ENCODE measurements around the gene MPPED1.

The MPPED1 gene

DNA sequence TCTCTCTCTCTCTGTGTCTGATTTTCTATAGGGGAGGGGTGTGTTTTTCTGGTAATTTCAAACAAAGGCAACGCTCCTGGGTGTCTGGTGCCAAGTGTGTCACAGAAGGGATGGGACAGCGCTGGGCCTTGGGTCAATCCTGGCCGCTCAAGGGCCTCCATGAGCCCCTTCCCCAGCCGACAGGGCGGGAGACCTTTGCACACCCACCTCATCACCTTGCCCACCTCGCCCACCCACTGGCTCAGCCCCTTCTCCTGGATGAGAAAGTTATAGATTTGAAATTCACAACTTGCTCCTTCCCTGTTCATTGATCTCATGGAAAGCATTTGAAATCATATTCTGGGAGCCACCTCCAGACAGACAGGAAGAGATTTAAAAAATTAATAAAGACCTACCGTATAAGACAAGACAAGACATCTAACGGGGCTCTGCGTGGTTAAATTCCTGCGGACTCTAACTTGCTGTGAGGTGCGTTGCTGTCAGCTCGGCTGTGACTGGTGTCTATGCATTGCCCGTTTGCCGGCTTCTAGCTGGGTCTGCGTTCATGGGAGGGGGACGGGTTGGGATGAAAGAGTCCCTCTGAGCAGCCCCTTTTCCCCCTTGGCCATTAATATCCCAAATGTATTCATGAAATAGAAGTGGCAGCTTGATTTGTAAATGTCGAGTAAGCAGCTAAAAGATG lies 27.0 kb downstream of the MPPED1 start:
- no peak overlapping the region for H3K4me3 Mint-ChIP-seq
- no peaks in the 10 kb centered on the region for H3K27me3 Mint-ChIP-seq (ENCODE audit: low read depth)
- no peak overlapping the region for H3K27ac Mint-ChIP-seq
- H3K36me3 Mint-ChIP-seq (ENCODE audit: low read depth), result no peaks in the 10 kb centered on the region
- H3K4me1 Mint-ChIP-seq (ENCODE audit: low read depth), result no peaks in the 10 kb centered on the region
- H3K9me3 Mint-ChIP-seq, result no peaks in the 10 kb centered on the region

DNA sequence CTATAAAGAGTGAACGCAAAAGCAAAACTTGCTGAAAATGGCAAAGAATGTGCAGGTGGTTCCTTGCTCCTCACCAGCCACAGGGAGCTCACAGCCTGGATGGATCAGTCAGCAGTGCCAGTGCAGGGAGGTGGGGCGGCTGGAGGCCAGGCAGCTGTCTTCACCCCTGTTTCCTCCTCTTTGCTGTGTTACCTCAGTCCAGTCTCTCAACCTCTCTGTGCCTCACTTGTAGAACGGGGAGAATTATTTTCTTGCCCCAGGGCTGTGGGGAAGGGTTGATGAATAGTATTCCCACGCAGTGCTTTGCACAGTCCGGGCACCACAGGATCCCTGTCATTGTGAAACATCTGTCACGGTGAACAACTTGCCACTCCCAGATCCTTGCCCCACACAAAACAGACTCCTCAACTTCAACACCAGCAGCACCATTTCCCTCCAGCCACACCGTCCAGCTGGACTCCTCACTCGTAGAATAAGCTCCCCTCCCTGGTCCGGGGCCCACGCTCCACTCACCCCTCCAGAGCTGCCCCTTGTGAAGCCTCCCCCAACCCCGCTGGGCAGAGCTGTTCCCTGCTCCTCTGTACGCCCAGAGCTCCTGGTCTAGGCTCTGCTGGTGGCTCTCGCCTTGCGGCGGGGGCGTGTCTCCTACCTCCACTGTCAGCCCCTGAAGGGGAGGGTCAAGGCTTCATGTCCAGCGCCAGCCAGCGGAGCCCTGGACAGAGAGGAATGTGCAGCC lies 27.7 kb downstream of the MPPED1 start:
- no peaks in the 10 kb centered on the region for H3K4me1 Mint-ChIP-seq (ENCODE audit: low read depth)
- no peak overlapping the region for H3K27ac Mint-ChIP-seq
- H3K36me3 Mint-ChIP-seq (ENCODE audit: low read depth), result no peaks in the 10 kb centered on the region
- H3K27me3 Mint-ChIP-seq (ENCODE audit: low read depth), result no peaks in the 10 kb centered on the region
- H3K9me3 Mint-ChIP-seq, result no peaks in the 10 kb centered on the region
- H3K4me3 Mint-ChIP-seq, result no peak overlapping the region

DNA sequence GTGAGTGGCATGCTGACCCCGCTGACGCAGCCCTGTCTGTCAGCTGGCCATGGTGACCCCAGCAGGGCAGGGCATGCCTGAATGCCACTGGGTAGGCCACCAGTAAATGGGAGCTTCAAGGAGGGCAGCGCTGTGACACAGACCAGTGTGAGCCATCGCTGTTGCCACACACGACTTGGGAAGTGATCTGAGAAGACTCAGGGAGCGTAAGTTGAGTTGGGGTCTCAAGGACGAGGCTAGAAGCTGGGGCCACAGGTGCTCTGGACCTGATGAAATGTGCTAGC lies 28.2 kb downstream of the MPPED1 start:
- H3K27me3 Mint-ChIP-seq (ENCODE audit: low read depth), result no peaks in the 10 kb centered on the region
- H3K9me3 Mint-ChIP-seq, result no peaks in the 10 kb centered on the region
- no peak overlapping the region for H3K27ac Mint-ChIP-seq
- no peak overlapping the region for H3K4me3 Mint-ChIP-seq
- H3K36me3 Mint-ChIP-seq (ENCODE audit: low read depth), result no peaks in the 10 kb centered on the region
- no peaks in the 10 kb centered on the region for H3K4me1 Mint-ChIP-seq (ENCODE audit: low read depth)

DNA sequence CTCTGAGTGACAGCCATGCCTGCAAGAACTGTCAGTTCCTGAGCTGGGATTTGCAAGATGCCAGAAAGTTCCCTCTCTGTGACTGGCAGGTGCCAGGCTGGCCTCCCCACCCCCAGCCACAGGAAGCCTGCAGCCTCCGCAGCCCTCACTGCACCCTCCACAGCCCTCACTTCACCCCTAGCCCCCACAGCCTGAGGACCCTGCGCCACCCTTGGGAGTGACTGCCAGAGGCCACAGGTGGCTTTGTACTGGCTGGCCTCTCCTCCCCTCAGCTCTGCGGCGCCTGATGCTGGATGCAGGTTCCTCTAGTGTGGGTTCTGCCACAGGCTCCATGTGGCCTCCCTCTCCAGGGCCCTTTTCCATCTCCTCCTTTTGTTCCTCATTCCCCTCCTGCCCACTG lies 28.7 kb downstream of the MPPED1 start:
- H3K27me3 Mint-ChIP-seq (ENCODE audit: low read depth), result no peaks in the 10 kb centered on the region
- no peak overlapping the region for H3K4me3 Mint-ChIP-seq
- H3K4me1 Mint-ChIP-seq (ENCODE audit: low read depth), result no peaks in the 10 kb centered on the region
- no peak overlapping the region for H3K27ac Mint-ChIP-seq
- H3K36me3 Mint-ChIP-seq (ENCODE audit: low read depth), result no peaks in the 10 kb centered on the region
- H3K9me3 Mint-ChIP-seq, result no peaks in the 10 kb centered on the region

DNA sequence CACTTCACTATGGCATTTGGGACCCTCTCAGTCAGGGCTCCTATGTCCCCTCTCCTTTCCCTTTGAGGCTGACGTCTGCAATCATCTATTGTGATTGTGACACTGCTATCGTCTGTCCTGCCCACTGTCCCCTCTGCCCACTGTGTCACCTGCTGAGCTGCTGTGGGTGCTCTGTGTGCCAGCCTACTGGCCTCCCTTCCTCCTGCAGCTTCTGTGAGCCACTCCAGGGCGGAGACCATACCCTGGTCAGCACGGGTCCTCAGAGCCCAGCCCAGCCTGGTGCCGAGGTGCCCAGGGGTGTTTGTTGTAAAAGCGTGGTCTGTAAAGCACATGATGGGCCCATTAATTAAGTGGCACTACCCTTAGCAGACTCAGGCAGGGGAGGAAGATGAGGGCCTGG lies 29.4 kb downstream of the MPPED1 start:
- Mint-ChIP-seq H3K27me3 (ENCODE audit: low read depth) (no peaks in the 10 kb centered on the region), H3K4me1 (ENCODE audit: low read depth) (no peaks in the 10 kb centered on the region), H3K27ac (no peak overlapping the region), H3K4me3 (no peak overlapping the region), H3K36me3 (ENCODE audit: low read depth) (no peaks in the 10 kb centered on the region), H3K9me3 (no peaks in the 10 kb centered on the region)

DNA sequence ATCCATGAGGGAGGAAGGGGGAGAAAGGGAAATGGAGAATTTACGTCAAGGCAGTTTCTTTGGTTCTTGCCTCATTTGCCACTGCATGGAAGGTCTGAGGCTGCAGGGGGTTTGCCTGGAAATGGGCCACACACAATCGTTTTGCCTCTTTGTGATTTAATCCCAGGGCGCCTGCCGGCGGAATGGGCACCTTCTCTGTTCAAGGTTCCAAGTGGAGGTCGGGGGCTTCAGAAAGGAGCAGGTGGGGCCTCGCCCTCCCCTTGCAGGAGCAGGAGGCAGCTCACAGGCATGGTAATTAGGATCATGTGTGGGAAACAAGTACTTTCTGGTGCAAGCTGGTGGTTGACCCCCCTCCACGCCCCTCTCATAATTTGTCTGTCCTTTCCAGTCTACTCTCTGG lies 29.9 kb downstream of the MPPED1 start:
- Mint-ChIP-seq H3K27ac (no peak overlapping the region), H3K4me1 (ENCODE audit: low read depth) (no peaks in the 10 kb centered on the region), H3K4me3 (no peak overlapping the region), H3K27me3 (ENCODE audit: low read depth) (no peaks in the 10 kb centered on the region), H3K9me3 (no peaks in the 10 kb centered on the region), H3K36me3 (ENCODE audit: low read depth) (no peaks in the 10 kb centered on the region)

DNA sequence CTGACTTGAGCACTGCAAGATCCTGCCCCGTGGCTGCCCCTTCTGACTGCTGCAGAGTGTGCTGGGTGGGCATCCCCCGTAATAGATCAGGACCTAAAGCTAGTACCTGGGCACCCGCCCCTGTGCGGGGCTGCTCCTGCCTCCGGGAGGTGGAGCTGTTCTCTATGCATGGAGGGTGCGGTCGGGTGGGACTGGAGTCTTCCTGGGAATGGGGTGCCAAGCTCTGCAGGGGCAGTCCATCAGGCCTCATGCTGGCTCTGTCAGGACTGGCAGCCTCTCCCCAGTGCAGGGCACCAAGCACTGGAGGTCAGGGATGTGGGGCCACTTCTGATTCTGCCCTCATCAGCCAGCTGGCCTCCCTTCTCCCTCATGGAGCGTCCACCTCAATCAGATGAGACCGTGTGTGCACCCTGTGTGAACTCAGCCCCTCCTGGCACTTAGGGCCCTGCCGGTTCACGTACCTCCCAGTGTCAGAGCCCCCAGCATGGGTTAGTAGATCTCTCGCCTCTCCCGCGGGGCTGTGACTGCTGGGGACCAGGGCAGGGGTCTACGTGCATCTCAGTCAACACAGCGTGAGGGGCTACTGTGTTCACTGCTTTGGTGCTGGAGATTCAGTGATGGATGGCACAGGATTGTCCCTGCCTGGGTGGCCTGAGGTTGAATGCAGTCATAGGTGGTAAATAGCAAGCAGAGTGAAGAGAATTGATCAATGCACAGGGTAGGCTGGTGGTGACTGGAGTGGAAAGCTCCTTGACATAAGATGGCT lies 30.8 kb downstream of the MPPED1 start:
- no peaks in the 10 kb centered on the region for H3K36me3 Mint-ChIP-seq (ENCODE audit: low read depth)
- no peaks in the 10 kb centered on the region for H3K9me3 Mint-ChIP-seq
- H3K27ac Mint-ChIP-seq, result no peak overlapping the region
- H3K27me3 Mint-ChIP-seq (ENCODE audit: low read depth), result no peaks in the 10 kb centered on the region
- H3K4me1 Mint-ChIP-seq (ENCODE audit: low read depth), result no peaks in the 10 kb centered on the region
- no peak overlapping the region for H3K4me3 Mint-ChIP-seq

DNA sequence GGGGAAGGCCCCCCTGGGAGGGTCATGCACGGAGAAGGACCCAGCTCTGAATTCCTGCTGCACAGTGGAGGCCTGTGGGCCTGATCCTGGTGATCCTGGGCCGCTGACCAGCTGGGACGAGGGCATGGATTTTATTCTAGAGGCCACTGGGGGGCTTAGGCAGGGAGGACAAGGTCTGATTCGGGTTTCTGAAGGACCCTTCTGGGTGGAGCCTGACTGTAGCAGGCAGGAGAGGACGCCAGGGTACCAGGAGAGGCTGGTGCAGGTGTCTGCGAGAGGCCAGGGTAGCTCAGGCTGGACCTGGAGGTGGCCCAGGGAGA lies 31.3 kb downstream of the MPPED1 start:
- Mint-ChIP-seq H3K4me3 (no peak overlapping the region), H3K36me3 (ENCODE audit: low read depth) (no peaks in the 10 kb centered on the region)

DNA sequence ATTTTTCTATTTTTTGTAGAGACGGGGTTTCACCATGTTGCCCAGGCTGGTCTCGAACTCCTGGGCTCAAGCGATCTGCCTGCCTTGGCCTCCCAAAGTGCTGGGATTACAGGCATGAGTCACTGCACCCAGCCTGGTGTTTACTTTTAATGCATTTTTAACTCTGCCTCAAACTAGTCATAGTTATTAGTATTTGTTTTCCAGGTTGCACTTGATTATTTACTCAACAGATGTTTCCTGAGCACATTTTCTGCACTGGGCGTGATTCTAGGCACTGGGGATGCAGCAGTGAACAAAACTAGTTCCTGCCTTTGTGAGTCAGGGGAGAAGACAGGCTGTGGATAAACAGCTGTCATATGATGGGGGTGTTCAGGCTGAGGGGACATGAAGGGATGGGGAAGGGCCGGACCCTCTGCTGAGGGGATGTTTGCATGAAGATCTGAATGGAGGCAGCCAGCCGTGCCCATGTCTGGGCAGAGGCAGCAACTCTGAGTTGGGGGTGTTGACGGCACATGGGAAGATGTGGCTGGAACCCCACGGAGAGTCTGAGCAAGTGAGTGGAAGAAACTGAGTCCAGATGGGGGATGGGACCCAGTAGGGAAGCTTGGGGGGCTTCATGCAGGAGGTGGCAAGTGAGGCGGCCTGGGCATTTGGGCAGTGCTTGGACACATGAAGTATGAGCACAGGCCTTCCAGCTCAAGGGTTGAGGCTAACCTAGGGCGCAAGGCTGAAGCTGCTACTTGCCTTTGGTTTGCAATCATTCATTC lies 34.4 kb downstream of the MPPED1 start:
- Mint-ChIP-seq H3K4me3 (no peak overlapping the region), H3K4me1 (ENCODE audit: low read depth) (no peaks in the 10 kb centered on the region), H3K27me3 (ENCODE audit: low read depth) (no peaks in the 10 kb centered on the region), H3K27ac (no peak overlapping the region), H3K36me3 (ENCODE audit: low read depth) (no peaks in the 10 kb centered on the region), H3K9me3 (no peaks in the 10 kb centered on the region)

More for the DNA sequence above, 31.3 kb downstream of the MPPED1 start:
- Mint-ChIP-seq H3K4me1 (ENCODE audit: low read depth) (no peaks in the 10 kb centered on the region), H3K27me3 (ENCODE audit: low read depth) (no peaks in the 10 kb centered on the region), H3K27ac (no peak overlapping the region), H3K9me3 (no peaks in the 10 kb centered on the region)

DNA sequence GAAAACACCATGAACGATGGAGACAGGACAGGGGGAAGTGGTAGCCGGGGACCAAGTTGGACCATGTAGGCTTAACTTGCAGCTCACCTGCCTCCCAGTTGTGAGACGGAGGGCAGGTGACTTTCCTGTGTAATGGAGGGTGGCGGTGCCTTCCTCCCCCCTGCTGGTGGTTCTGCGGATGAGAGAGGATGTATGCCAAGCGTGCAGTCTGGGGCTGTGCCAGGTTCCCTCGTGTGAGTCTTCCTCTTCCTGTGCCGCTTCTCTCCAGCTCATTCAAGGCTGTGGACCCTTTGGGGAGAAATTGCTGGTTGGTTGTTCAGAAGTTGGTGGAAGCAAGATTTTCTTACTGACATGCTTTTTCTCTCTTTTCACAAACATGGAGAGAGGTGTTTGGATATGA lies 35.1 kb downstream of the MPPED1 start:
- Mint-ChIP-seq H3K36me3 (ENCODE audit: low read depth) (no peaks in the 10 kb centered on the region), H3K27ac (no peak overlapping the region), H3K4me3 (no peak overlapping the region), H3K27me3 (ENCODE audit: low read depth) (no peaks in the 10 kb centered on the region), H3K9me3 (no peaks in the 10 kb centered on the region), H3K4me1 (ENCODE audit: low read depth) (no peaks in the 10 kb centered on the region)

DNA sequence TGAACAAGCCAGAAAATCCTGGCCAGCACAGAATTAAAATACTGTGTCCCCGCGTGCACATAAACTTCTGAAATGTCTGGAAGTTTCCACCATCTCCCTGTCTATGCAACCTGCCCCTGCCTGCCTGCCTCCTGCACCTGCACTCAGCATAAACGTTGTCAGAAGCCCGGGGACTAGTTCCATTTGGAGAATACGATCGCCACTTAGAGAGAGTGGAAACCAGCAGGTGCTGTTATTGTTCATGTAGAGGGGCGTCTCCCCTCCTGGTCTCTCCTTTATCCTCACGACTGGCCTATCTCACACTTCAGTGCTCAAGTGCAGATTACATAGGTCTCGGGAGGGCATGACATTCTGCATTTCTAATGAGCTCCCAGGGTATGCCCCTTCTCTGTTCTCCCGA lies 35.6 kb downstream of the MPPED1 start:
- Mint-ChIP-seq H3K4me3 (no peak overlapping the region), H3K9me3 (no peaks in the 10 kb centered on the region), H3K36me3 (ENCODE audit: low read depth) (no peaks in the 10 kb centered on the region), H3K27ac (no peak overlapping the region), H3K27me3 (ENCODE audit: low read depth) (no peaks in the 10 kb centered on the region), H3K4me1 (ENCODE audit: low read depth) (no peaks in the 10 kb centered on the region)

DNA sequence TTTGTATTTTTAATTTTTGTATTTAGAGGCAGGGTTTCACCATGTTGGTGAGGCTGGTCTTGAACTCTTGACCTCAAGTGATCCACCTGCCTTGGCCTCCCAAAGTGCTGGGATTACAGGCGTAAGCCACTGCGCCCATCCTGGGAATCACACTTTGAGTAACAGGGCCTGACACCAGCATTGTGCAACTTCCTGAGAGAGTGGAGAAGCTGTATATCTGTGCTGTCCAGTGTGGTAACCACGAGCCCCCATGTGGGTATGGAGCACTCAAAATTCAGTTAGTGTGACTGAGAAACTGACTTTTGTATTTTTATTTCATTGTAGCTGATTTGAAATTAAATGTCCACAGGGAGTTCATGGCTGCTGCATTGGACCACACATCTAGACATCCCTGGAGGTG lies 36.2 kb downstream of the MPPED1 start:
- H3K27me3 Mint-ChIP-seq (ENCODE audit: low read depth), result no peaks in the 10 kb centered on the region
- no peaks in the 10 kb centered on the region for H3K36me3 Mint-ChIP-seq (ENCODE audit: low read depth)
- H3K4me3 Mint-ChIP-seq, result no peak overlapping the region
- H3K4me1 Mint-ChIP-seq (ENCODE audit: low read depth), result no peaks in the 10 kb centered on the region
- H3K27ac Mint-ChIP-seq, result no peak overlapping the region
- H3K9me3 Mint-ChIP-seq, result no peaks in the 10 kb centered on the region

DNA sequence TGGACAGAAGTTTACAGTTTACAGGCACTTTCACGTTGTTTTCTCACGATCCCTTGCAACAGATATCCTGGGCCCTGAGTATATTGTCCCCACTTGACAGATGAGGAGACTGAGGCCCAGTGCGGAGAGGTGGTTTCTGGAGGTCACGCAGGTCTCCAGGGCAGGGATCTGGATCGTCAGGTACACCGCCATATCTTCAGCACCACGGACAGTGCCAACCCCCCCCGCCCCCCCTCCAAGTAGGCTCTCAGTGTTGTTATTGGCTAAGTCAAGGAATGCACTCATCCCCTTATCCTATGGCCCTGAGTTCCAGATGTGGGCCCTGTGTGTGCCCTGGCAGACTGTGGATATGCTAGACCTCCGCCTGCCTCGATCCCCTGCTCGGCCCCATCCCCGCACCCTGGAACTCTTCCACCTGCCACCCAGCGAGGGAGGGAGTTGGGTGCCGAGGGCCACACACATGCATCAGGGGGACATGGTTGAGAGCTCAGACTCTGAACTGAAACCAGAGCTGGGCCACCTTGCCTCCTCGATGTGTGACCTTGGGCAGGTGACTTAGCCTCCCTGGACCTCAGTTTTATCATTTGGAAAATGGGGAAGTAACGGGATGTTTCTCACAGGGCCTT lies 37.5 kb downstream of the MPPED1 start:
- no peaks in the 10 kb centered on the region for H3K36me3 Mint-ChIP-seq (ENCODE audit: low read depth)
- H3K4me1 Mint-ChIP-seq (ENCODE audit: low read depth), result no peaks in the 10 kb centered on the region
- no peak overlapping the region for H3K4me3 Mint-ChIP-seq
- H3K27me3 Mint-ChIP-seq (ENCODE audit: low read depth), result no peaks in the 10 kb centered on the region
- no peaks in the 10 kb centered on the region for H3K9me3 Mint-ChIP-seq
- no peak overlapping the region for H3K27ac Mint-ChIP-seq

DNA sequence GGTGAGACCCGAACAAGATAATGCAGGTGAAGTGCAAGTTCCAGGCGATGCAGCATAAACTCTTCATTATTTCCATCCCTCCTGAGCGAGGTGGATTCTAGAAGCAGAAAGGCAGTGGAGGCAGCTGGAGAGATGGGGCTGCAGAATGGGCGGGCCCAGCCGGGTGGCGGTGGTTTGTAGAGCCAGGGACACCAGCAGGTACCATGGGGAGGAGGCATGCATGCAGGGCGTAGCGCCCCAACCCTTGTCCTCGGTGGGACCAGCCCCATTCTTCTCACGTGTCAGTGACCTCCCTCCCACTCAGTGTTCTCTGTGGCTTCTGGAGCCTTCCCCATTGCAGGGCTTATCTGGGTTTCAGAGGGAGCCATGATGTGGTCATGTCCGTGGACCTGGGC lies 38.0 kb downstream of the MPPED1 start:
- no peak overlapping the region for H3K4me3 Mint-ChIP-seq
- no peak overlapping the region for H3K27ac Mint-ChIP-seq

More for the DNA sequence above, 38.0 kb downstream of the MPPED1 start:
- H3K4me1 Mint-ChIP-seq (ENCODE audit: low read depth), result no peaks in the 10 kb centered on the region
- H3K36me3 Mint-ChIP-seq (ENCODE audit: low read depth), result no peaks in the 10 kb centered on the region
- H3K9me3 Mint-ChIP-seq, result no peaks in the 10 kb centered on the region
- H3K27me3 Mint-ChIP-seq (ENCODE audit: low read depth), result no peaks in the 10 kb centered on the region
